Activated B cell treated with CpG ODN at 0.5 μM for 24 hours (primary cell): ENCODE measurements around the gene DNAJC17. TPM values are rescaled to one million over a fixed set of nuclear protein-coding genes. Genes with fewer than 3 reads are reported as not detected.

Experiments
- ATAC-seq: fragments of 200-7000 bp; cut with Tn5 transposase; one replicate; pipeline ENCODE4 v1.10.0; 2021; ENCODE audit warnings: low read depth, mild to moderate bottlenecking, moderate library complexity
- CTCF ChIA-PET: fragments of 350-600 bp; sonication (Branson Sonifier 250); formaldehyde crosslinking; loops from one replicate; lab custom pipeline; 2021; ENCODE audit warnings: antibody characterized with exemption; lab: Charles Lee
- POLR2A ChIA-PET: fragments of 350-600 bp; sonication (Branson Sonifier 250); formaldehyde crosslinking; loops from one replicate; lab custom pipeline; 2021; ENCODE audit warnings: antibody characterized with exemption; lab: Charles Lee
- DNase-seq: peaks from one replicate; pipeline ENCODE4 v3.0.0; 2022
- H3K27ac Mint-ChIP-seq: one replicate; pipeline ENCODE4 v1.8.0; 2020; ENCODE audit warnings: mixed read lengths
- H3K27me3 Mint-ChIP-seq: one replicate; pipeline ENCODE4 v1.8.0; 2021; ENCODE audit warnings: mixed read lengths
- H3K36me3 Mint-ChIP-seq: one replicate; pipeline ENCODE4 v1.8.0; 2021; ENCODE audit warnings: low read depth, mixed read lengths
- H3K4me1 Mint-ChIP-seq: one replicate; pipeline ENCODE4 v1.8.0; 2021; ENCODE audit warnings: mixed read lengths
- H3K4me3 Mint-ChIP-seq: one replicate; pipeline ENCODE4 v1.8.0; 2020; ENCODE audit warnings: mild to moderate bottlenecking, mixed read lengths
- H3K9me3 Mint-ChIP-seq: one replicate; pipeline ENCODE4 v1.8.0; 2020; ENCODE audit warnings: mixed read lengths
- CTCF ChIP-seq: fragments of 200-600 bp; IDR thresholded peaks from one replicate; pipeline ENCODE4 v1.8.0; 2022; ENCODE audit warnings: antibody characterized with exemption, mild to moderate bottlenecking
- intact Hi-C: fragments of 100-400 bp; cut with micrococcal nuclease; formaldehyde crosslinking; loops from one replicate; pipeline ENCODE4 v1.15.1; 2024
- total RNA-seq: library from RNA; stranded (reverse); gene quantifications from 2 replicates; pipeline ENCODE4 v1.2.3, GENCODE V29; 2022

DNAJC17 gene
- total RNA-seq, 1 donor from 2014 or later: 51.0 TPM

- intact Hi-C loops: no loop called here
- ChIA-PET CTCF (interaction anchor here (1.1 to 2.1 kb wide), 2 partner anchors 15 to 120 kb away, joined by 3 to 21 read pairs; no protein-coding TSS in a partner anchor), POLR2A (interaction anchor here (1.0 to 2.1 kb wide), 3 partner anchors 15 to 51 kb away, joined by 3 to 7 read pairs (median 3); partner anchors contain the start of gene VPS18)
- TF ChIP-seq CTCF: no peak
- no peaks in the 10 kb centered on the region for H3K9me3 Mint-ChIP-seq
- ATAC-seq: no peak
- H3K36me3 Mint-ChIP-seq: no peaks in the 10 kb centered on the region
- no peak overlapping the region for H3K27ac Mint-ChIP-seq
- DNase-seq: no peak
- no peaks in the 10 kb centered on the region for H3K27me3 Mint-ChIP-seq
- peaks cover 39% of the 10 kb centered on the region for H3K4me1 Mint-ChIP-seq
- peak overlapping the region; percentile 81 for H3K4me3 Mint-ChIP-seq
These were observed 36.1 kb upstream of the DNAJC17 start for GRCh38 chr15:40843261-40843884.

GRCh38 chr15:40841741-40842140 is 34.5 kb upstream of the DNAJC17 start:
- ATAC-seq (no peak), DNase-seq (no peak)
- no peak for TF ChIP-seq CTCF
- Mint-ChIP-seq H3K36me3 (no peaks in the 10 kb centered on the region), H3K27ac (no peak overlapping the region), H3K4me3 (no peak overlapping the region), H3K9me3 (no peaks in the 10 kb centered on the region), H3K4me1 (peaks cover 24% of the 10 kb centered on the region), H3K27me3 (no peaks in the 10 kb centered on the region)
- POLR2A ChIA-PET: no interaction called here
- CTCF ChIA-PET: no interaction called here
- intact Hi-C loops: no loop called here

DNA sequence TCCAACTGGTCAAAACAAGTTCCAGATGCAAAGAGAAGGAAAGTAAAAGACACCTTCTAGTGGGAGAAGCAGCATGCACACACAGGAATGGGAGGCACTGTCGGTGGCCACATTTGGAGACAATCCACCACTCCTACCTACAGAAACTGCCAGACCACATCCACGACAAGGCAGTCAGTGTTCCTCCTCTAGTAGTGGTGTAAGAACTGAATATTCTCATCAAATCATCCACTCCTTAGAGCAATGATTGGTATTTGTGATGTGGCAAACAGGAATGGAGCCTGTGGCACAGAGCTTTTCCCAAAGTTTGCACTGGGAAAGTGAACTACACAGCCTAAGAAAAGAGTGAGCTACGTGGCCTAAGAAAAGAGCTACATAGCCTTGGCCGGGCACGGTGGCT is 31.5 kb upstream of the DNAJC17 start:
- H3K4me3 Mint-ChIP-seq: no peak overlapping the region
- H3K4me1 Mint-ChIP-seq: peaks cover 4% of the 10 kb centered on the region
- no peak for DNase-seq
- H3K36me3 Mint-ChIP-seq: no peaks in the 10 kb centered on the region
- POLR2A ChIA-PET: no interaction called here
- intact Hi-C loops: no loop called here
- no peaks in the 10 kb centered on the region for H3K9me3 Mint-ChIP-seq
- H3K27me3 Mint-ChIP-seq: no peaks in the 10 kb centered on the region
- ATAC-seq: no peak
- TF ChIP-seq CTCF: no peak
- no peak overlapping the region for H3K27ac Mint-ChIP-seq
- CTCF ChIA-PET: interaction anchor here (1.5 kb wide), 1 partner anchor 55 kb away, joined by 3 read pairs; the partner anchor contains the start of gene VPS18

GRCh38 chr15:40836020-40836419 is 28.7 kb upstream of the DNAJC17 start:
- CTCF ChIA-PET: no interaction called here
- Mint-ChIP-seq H3K4me1 (no peaks in the 10 kb centered on the region), H3K36me3 (peaks cover 4% of the 10 kb centered on the region), H3K27ac (no peak overlapping the region), H3K9me3 (no peaks in the 10 kb centered on the region), H3K4me3 (no peak overlapping the region), H3K27me3 (no peaks in the 10 kb centered on the region)
- intact Hi-C loops: no loop called here
- POLR2A ChIA-PET: no interaction called here
- DNase-seq (no peak), ATAC-seq (no peak)
- TF ChIP-seq CTCF: no peak

- no peak for ATAC-seq
- H3K4me3 Mint-ChIP-seq: no peak overlapping the region
- TF ChIP-seq CTCF: no peak
- H3K9me3 Mint-ChIP-seq: no peaks in the 10 kb centered on the region
- peaks cover 4% of the 10 kb centered on the region for H3K36me3 Mint-ChIP-seq
- ChIA-PET POLR2A (no interaction called here), CTCF (no interaction called here)
- no peak overlapping the region for H3K27ac Mint-ChIP-seq
- H3K27me3 Mint-ChIP-seq: no peaks in the 10 kb centered on the region
- intact Hi-C loops: no loop called here
- no peak for DNase-seq
- H3K4me1 Mint-ChIP-seq: no peaks in the 10 kb centered on the region
These were observed 25.6 kb upstream of the DNAJC17 start for GRCh38 chr15:40832903-40833302.
